ENCODE measurements around the gene OTOA.
"Not testable (repeated sequence)": the region's sequence is repeated elsewhere in the genome, so short reads cannot be mapped to it uniquely, and the experiment has no call there.

OTOA gene

GRCh38 chr16:21652453-21652852 lies 11.3 kb upstream of the OTOA start, which contains the start of gene IGSF6:
TSS of gene IGSF6 (minus strand) at chr16:21652608. CDS start at chr16:21652598, 10 bp downstream.
- no peak within 1 kb of the TSS for H3K27ac ChIP-seq (ENCODE audit: low read depth, low read length)
- no peaks in the 10 kb centered on the region for H3K27me3 ChIP-seq (ENCODE audit: control insufficient read depth, insufficient read depth, low read length)
- no peaks in the 10 kb centered on the region for H3K4me1 ChIP-seq (ENCODE audit: control insufficient read depth, insufficient read depth, low read length)
- no peaks in the 10 kb centered on the region for H3K9me3 ChIP-seq (ENCODE audit: control insufficient read depth, insufficient read depth, low read length)
- H3K36me3 ChIP-seq (ENCODE audit: control insufficient read depth, insufficient read depth, low read length), result peaks cover 21% of the 10 kb centered on the region
- no peak within 1 kb of the TSS for H3K9ac ChIP-seq (ENCODE audit: low read depth, low read length)
- no peak within 1 kb of the TSS for H3K4me3 ChIP-seq (ENCODE audit: low read depth, low read length)

GRCh38 chr16:21653571-21653970 lies 10.2 kb upstream of the OTOA start:
- no peak overlapping the region for H3K4me3 ChIP-seq (ENCODE audit: low read depth, low read length)
- no peak overlapping the region for H3K9ac ChIP-seq (ENCODE audit: low read depth, low read length)
- peaks cover 21% of the 10 kb centered on the region for H3K36me3 ChIP-seq (ENCODE audit: control insufficient read depth, insufficient read depth, low read length)
- no peaks in the 10 kb centered on the region for H3K9me3 ChIP-seq (ENCODE audit: control insufficient read depth, insufficient read depth, low read length)
- H3K4me1 ChIP-seq (ENCODE audit: control insufficient read depth, insufficient read depth, low read length), result no peaks in the 10 kb centered on the region
- H3K27ac ChIP-seq (ENCODE audit: low read depth, low read length), result no peak overlapping the region
- H3K27me3 ChIP-seq (ENCODE audit: control insufficient read depth, insufficient read depth, low read length), result no peaks in the 10 kb centered on the region

- no peaks in the 10 kb centered on the region for H3K9me3 ChIP-seq (ENCODE audit: control insufficient read depth, insufficient read depth, low read length)
- no peak overlapping the region for H3K9ac ChIP-seq (ENCODE audit: low read depth, low read length)
- no peak overlapping the region for H3K27ac ChIP-seq (ENCODE audit: low read depth, low read length)
- H3K4me3 ChIP-seq (ENCODE audit: low read depth, low read length), result no peak overlapping the region
- no peaks in the 10 kb centered on the region for H3K4me1 ChIP-seq (ENCODE audit: control insufficient read depth, insufficient read depth, low read length)
- peaks cover 21% of the 10 kb centered on the region for H3K36me3 ChIP-seq (ENCODE audit: control insufficient read depth, insufficient read depth, low read length)
- H3K27me3 ChIP-seq (ENCODE audit: control insufficient read depth, insufficient read depth, low read length), result no peaks in the 10 kb centered on the region
Observed at GRCh38 chr16:21654466-21654865, 9.3 kb upstream of the OTOA start.

- Histone ChIP-seq H3K27me3 (ENCODE audit: control insufficient read depth, insufficient read depth, low read length) (no peaks in the 10 kb centered on the region), H3K4me1 (ENCODE audit: control insufficient read depth, insufficient read depth, low read length) (no peaks in the 10 kb centered on the region), H3K36me3 (ENCODE audit: control insufficient read depth, insufficient read depth, low read length) (peaks cover 21% of the 10 kb centered on the region), H3K4me3 (ENCODE audit: low read depth, low read length) (no peak overlapping the region), H3K9ac (ENCODE audit: low read depth, low read length) (no peak overlapping the region), H3K27ac (ENCODE audit: low read depth, low read length) (no peak overlapping the region), H3K9me3 (ENCODE audit: control insufficient read depth, insufficient read depth, low read length) (no peaks in the 10 kb centered on the region)
Observed at GRCh38 chr16:21654881-21655280, 8.9 kb upstream of the OTOA start.

- Histone ChIP-seq H3K4me1 (ENCODE audit: control insufficient read depth, insufficient read depth, low read length) (no peaks in the 10 kb centered on the region), H3K9me3 (ENCODE audit: control insufficient read depth, insufficient read depth, low read length) (no peaks in the 10 kb centered on the region), H3K27me3 (ENCODE audit: control insufficient read depth, insufficient read depth, low read length) (no peaks in the 10 kb centered on the region), H3K9ac (ENCODE audit: low read depth, low read length) (no peak overlapping the region), H3K4me3 (ENCODE audit: low read depth, low read length) (no peak overlapping the region), H3K27ac (ENCODE audit: low read depth, low read length) (no peak overlapping the region), H3K36me3 (ENCODE audit: control insufficient read depth, insufficient read depth, low read length) (peaks cover 21% of the 10 kb centered on the region)
Observed at GRCh38 chr16:21656795-21657768, 6.7 kb upstream of the OTOA start.

GRCh38 chr16:21659124-21659523 lies 4.6 kb upstream of the OTOA start:
- no peak overlapping the region for H3K27ac ChIP-seq (ENCODE audit: low read depth, low read length)
- peaks cover 21% of the 10 kb centered on the region for H3K36me3 ChIP-seq (ENCODE audit: control insufficient read depth, insufficient read depth, low read length)
- no peaks in the 10 kb centered on the region for H3K4me1 ChIP-seq (ENCODE audit: control insufficient read depth, insufficient read depth, low read length)
- H3K9me3 ChIP-seq (ENCODE audit: control insufficient read depth, insufficient read depth, low read length), result no peaks in the 10 kb centered on the region
- H3K27me3 ChIP-seq (ENCODE audit: control insufficient read depth, insufficient read depth, low read length), result no peaks in the 10 kb centered on the region
- H3K9ac ChIP-seq (ENCODE audit: low read depth, low read length), result no peak overlapping the region
- no peak overlapping the region for H3K4me3 ChIP-seq (ENCODE audit: low read depth, low read length)

GRCh38 chr16:21664801-21665492 lies 1.2 kb downstream of the OTOA start:
- no peaks in the 10 kb centered on the region for H3K27me3 ChIP-seq (ENCODE audit: control insufficient read depth, insufficient read depth, low read length)
- H3K9ac ChIP-seq (ENCODE audit: low read depth, low read length), result no peak overlapping the region
- no peak overlapping the region for H3K27ac ChIP-seq (ENCODE audit: low read depth, low read length)
- no peaks in the 10 kb centered on the region for H3K36me3 ChIP-seq (ENCODE audit: control insufficient read depth, insufficient read depth, low read length)
- no peaks in the 10 kb centered on the region for H3K9me3 ChIP-seq (ENCODE audit: control insufficient read depth, insufficient read depth, low read length)
- H3K4me3 ChIP-seq (ENCODE audit: low read depth, low read length), result no peak overlapping the region
- H3K4me1 ChIP-seq (ENCODE audit: control insufficient read depth, insufficient read depth, low read length), result peaks cover 8% of the 10 kb centered on the region

GRCh38 chr16:21666772-21667171 lies 3.0 kb downstream of the OTOA start:
- no peaks in the 10 kb centered on the region for H3K9me3 ChIP-seq (ENCODE audit: control insufficient read depth, insufficient read depth, low read length)
- H3K4me1 ChIP-seq (ENCODE audit: control insufficient read depth, insufficient read depth, low read length), result peaks cover 8% of the 10 kb centered on the region
- H3K27me3 ChIP-seq (ENCODE audit: control insufficient read depth, insufficient read depth, low read length), result no peaks in the 10 kb centered on the region
- no peak overlapping the region for H3K9ac ChIP-seq (ENCODE audit: low read depth, low read length)
- H3K27ac ChIP-seq (ENCODE audit: low read depth, low read length), result no peak overlapping the region
- H3K36me3 ChIP-seq (ENCODE audit: control insufficient read depth, insufficient read depth, low read length), result no peaks in the 10 kb centered on the region
- H3K4me3 ChIP-seq (ENCODE audit: low read depth, low read length), result no peak overlapping the region

GRCh38 chr16:21667575-21667974 lies 3.8 kb downstream of the OTOA start:
- H3K4me1 ChIP-seq (ENCODE audit: control insufficient read depth, insufficient read depth, low read length), result peaks cover 8% of the 10 kb centered on the region
- no peaks in the 10 kb centered on the region for H3K27me3 ChIP-seq (ENCODE audit: control insufficient read depth, insufficient read depth, low read length)
- H3K36me3 ChIP-seq (ENCODE audit: control insufficient read depth, insufficient read depth, low read length), result no peaks in the 10 kb centered on the region
- no peak overlapping the region for H3K4me3 ChIP-seq (ENCODE audit: low read depth, low read length)
- no peaks in the 10 kb centered on the region for H3K9me3 ChIP-seq (ENCODE audit: control insufficient read depth, insufficient read depth, low read length)
- H3K9ac ChIP-seq (ENCODE audit: low read depth, low read length), result no peak overlapping the region
- H3K27ac ChIP-seq (ENCODE audit: low read depth, low read length), result no peak overlapping the region

GRCh38 chr16:21673469-21673868 lies 9.7 kb downstream of the OTOA start:
- Histone ChIP-seq H3K36me3 (ENCODE audit: control insufficient read depth, insufficient read depth, low read length) (no peaks in the 10 kb centered on the region), H3K9ac (ENCODE audit: low read depth, low read length) (no peak overlapping the region), H3K27me3 (ENCODE audit: control insufficient read depth, insufficient read depth, low read length) (no peaks in the 10 kb centered on the region), H3K4me1 (ENCODE audit: control insufficient read depth, insufficient read depth, low read length) (no peaks in the 10 kb centered on the region), H3K4me3 (ENCODE audit: low read depth, low read length) (no peak overlapping the region), H3K27ac (ENCODE audit: low read depth, low read length) (no peak overlapping the region), H3K9me3 (ENCODE audit: control insufficient read depth, insufficient read depth, low read length) (no peaks in the 10 kb centered on the region)

- not testable (repeated sequence) for H3K27ac ChIP-seq (ENCODE audit: low read depth, low read length); H3K9me3 ChIP-seq (ENCODE audit: control insufficient read depth, insufficient read depth, low read length); H3K27me3 ChIP-seq (ENCODE audit: control insufficient read depth, insufficient read depth, low read length); H3K36me3 ChIP-seq (ENCODE audit: control insufficient read depth, insufficient read depth, low read length); H3K4me1 ChIP-seq (ENCODE audit: control insufficient read depth, insufficient read depth, low read length); H3K4me3 ChIP-seq (ENCODE audit: low read depth, low read length); H3K9ac ChIP-seq (ENCODE audit: low read depth, low read length)
Observed at GRCh38 chr16:21674456-21674855, 10.7 kb downstream of the OTOA start.

Data from HUES48 (cell line).